Right renal cortex interstitium (tissue), 3 donors: Measurements from ENCODE around the gene YWHAE. TPM values are rescaled to one million over a fixed set of nuclear protein-coding genes. Genes with fewer than 3 reads are reported as not detected.

Experiments used
- DNase-seq, 3 donors: peaks; one replicate each; pipeline ENCODE4 v3.0.0-alpha.2; 2013; ENCODE audit warnings: low read depth in 3 of 3, low spot score in 2 of 3
- polyA plus RNA-seq, 3 donors: library from polyadenylated mRNA; unstranded; fragments of 120-200 nt; gene quantifications; one replicate each; pipeline ENCODE4 v1.2.1, GENCODE V29; 2013; ENCODE audit not compliant: insufficient read length in 3 of 3

Gene YWHAE
- polyA plus RNA-seq, 3 donors, result 1,197 to 1,229 (median 1,228) TPM

- DNase-seq, result no peak
These were observed 101.4 kb downstream of the YWHAE start for GRCh38 chr17:1298606-1299005.

Other genes starting within 250 kb of the YWHAE start
- gene ABR, start 220.2 kb downstream of the YWHAE start, polyA plus RNA-seq, result 10 to 100 TPM; 49.5 to 55.2 (median 52.0) TPM
- gene BHLHA9, start 129.8 kb downstream of the YWHAE start, polyA plus RNA-seq, result not detected
- under 1 TPM; 0.03 to 0.15 (median 0.03) TPM for gene TRARG1, start 120.6 kb downstream of the YWHAE start, polyA plus RNA-seq
- gene CRK, start 56.0 kb upstream of the YWHAE start, polyA plus RNA-seq, result 10 to 100 TPM; 65.2 to 69.7 (median 69.4) TPM
- 10 to 100 TPM; 66.4 to 70.2 (median 70.0) TPM for gene MYO1C, start 92.5 kb upstream of the YWHAE start, polyA plus RNA-seq
- 10 to 100 TPM; 17.6 to 20.6 (median 19.5) TPM for gene INPP5K, start 116.4 kb upstream of the YWHAE start, polyA plus RNA-seq
- 10 to 100 TPM; 77.4 to 85.0 (median 84.3) TPM for gene PITPNA, start 162.6 kb upstream of the YWHAE start, polyA plus RNA-seq
- gene SLC43A2, start 228.6 kb upstream of the YWHAE start, polyA plus RNA-seq, result 10 to 100 TPM; 28.8 to 33.5 (median 30.7) TPM
- gene SCARF1, start 245.5 kb upstream of the YWHAE start, polyA plus RNA-seq, result 1 to 10 TPM; 5.0 to 5.5 (median 5.3) TPM
- gene RILP, start 249.6 kb upstream of the YWHAE start, polyA plus RNA-seq, result 1 to 10 TPM; 3.0 to 4.0 (median 3.9) TPM